Gastroesophageal sphincter (tissue), 4 donors: ENCODE results near the gene CELSR1. TPM values are rescaled to one million over a fixed set of nuclear protein-coding genes. Genes with fewer than 3 reads are reported as not detected.

Experiments
- ATAC-seq: fragments of 150-250 bp; one replicate; pipeline ENCODE4 v1.9.1; 2016; ENCODE audit warnings: mild to moderate bottlenecking, moderate library complexity
- H3K27ac ChIP-seq, 4 donors: fragments of 200-600 bp; sonication (generic) in 3 of 4; 1 replicate in 3 of 4; 2 replicates in 1 of 4; pipeline ENCODE4 v1.5.1; 2016 to 2019
- H3K27me3 ChIP-seq: fragments of 200-600 bp; sonication (generic); one replicate; pipeline ENCODE4 v1.5.1; 2019
- H3K36me3 ChIP-seq, 2 donors: fragments of 200-600 bp; sonication (generic); one replicate each; pipeline ENCODE4 v1.5.1; 2019; ENCODE audit warnings: control low read depth in 1 of 2
- H3K4me1 ChIP-seq, 3 donors: fragments of 200-600 bp; sonication (generic); 1 replicate in 2 of 3; 2 replicates in 1 of 3; pipeline ENCODE4 v1.5.1; 2016 to 2019; ENCODE audit warnings: control low read depth in 2 of 3
- H3K4me3 ChIP-seq, 2 donors: fragments of 200-600 bp; sonication (generic); one replicate each; pipeline ENCODE4 v1.5.1; 2019; ENCODE audit warnings: mild to moderate bottlenecking in 1 of 2, moderate library complexity in 1 of 2
- H3K9me3 ChIP-seq, 3 donors: fragments of 200-600 bp; sonication (generic); one replicate each; pipeline ENCODE4 v1.5.1; 2017 to 2019; ENCODE audit warnings: control low read depth in 2 of 3
- CTCF ChIP-seq, 4 experiments: fragments of 200-600 bp in 2 of 4; fragments of 450-650 bp in 2 of 4; sonication (generic) in 1 of 4; IDR thresholded peaks; one replicate each; pipeline ENCODE4 v1.5.1; 2017 to 2019; ENCODE audit warnings: antibody characterized with exemption in 4 of 4, mild to moderate bottlenecking in 2 of 4, moderate library complexity in 2 of 4
- EP300 ChIP-seq: sonication (generic); formaldehyde crosslinking; IDR thresholded peaks from one replicate; pipeline ENCODE4 v1.6.1; 2017; ENCODE audit warnings: antibody characterized with exemption, mild to moderate bottlenecking
- POLR2A ChIP-seq, 2 donors: fragments of 450-650 bp; IDR thresholded peaks; one replicate each; pipeline ENCODE4 v1.6.1; 2017; ENCODE audit warnings: antibody characterized with exemption in 2 of 2, mild to moderate bottlenecking in 2 of 2, moderate library complexity in 1 of 2
- POLR2AphosphoS5 ChIP-seq: sonication (generic); formaldehyde crosslinking; IDR thresholded peaks from one replicate; pipeline ENCODE4 v1.6.1; 2017; ENCODE audit warnings: antibody characterized with exemption
- WGBS, 2 donors: methylation state at CpG; one replicate each; pipeline ENCODE4 v1.1.5; 2018; ENCODE audit warnings: low coverage in 1 of 2; 5-methylcytosine and 5-hydroxymethylcytosine counted together
- total RNA-seq, 4 donors: library from RNA; depleted of rRNA; stranded (reverse); fragments of >200 nt; gene quantifications; one replicate each; pipeline ENCODE4 v1.1.0, GENCODE V29; 2016

CELSR1 gene
- total RNA-seq, 4 donors from 2014 or later: 1.7 to 4.8 (median 4.3) TPM

- Histone ChIP-seq H3K27me3 (peaks cover 47% of the 10 kb centered on the region), H3K36me3 (no peaks in the 10 kb centered on the region), H3K4me3 (no peak overlapping the region), H3K9me3 (no peaks in the 10 kb centered on the region), H3K27ac (no peak overlapping the region), H3K4me1 (no peaks in the 10 kb centered on the region)
- TF ChIP-seq CTCF (IDR thresholded peaks at IDR 0.05): no peak
- TF ChIP-seq EP300: no peak
- no peak for TF ChIP-seq POLR2A (IDR thresholded peaks at IDR 0.05)
- TF ChIP-seq POLR2AphosphoS5: no peak
- ATAC-seq: no peak
- 86% methylated on average over 15 of the region's 31 CpGs; no CpG with 5 or more reads in 1 of the 2 donors for WGBS, 2 donors
Observed at GRCh38 chr22:46368871-46369715, 168.3 kb downstream of the CELSR1 start.

GRCh38 chr22:46368422-46368821 lies 169.0 kb downstream of the CELSR1 start:
- Histone ChIP-seq H3K4me3 (no peak overlapping the region), H3K36me3 (no peaks in the 10 kb centered on the region), H3K9me3 (no peaks in the 10 kb centered on the region), H3K27ac (no peak overlapping the region), H3K4me1 (no peaks in the 10 kb centered on the region), H3K27me3 (peaks cover 42% of the 10 kb centered on the region)
- WGBS, 2 donors: 52 to 72% methylated on average over 2 to 7 of the region's 12 CpGs
- TF ChIP-seq CTCF (IDR thresholded peaks at IDR 0.05): no peak
- TF ChIP-seq POLR2A (IDR thresholded peaks at IDR 0.05): no peak
- no peak for TF ChIP-seq POLR2AphosphoS5
- no peak for TF ChIP-seq EP300
- no peak for ATAC-seq

GRCh38 chr22:46367707-46368191 lies 169.7 kb downstream of the CELSR1 start:
- no peaks in the 10 kb centered on the region for H3K9me3 ChIP-seq
- TF ChIP-seq POLR2A (IDR thresholded peaks at IDR 0.05) (no peak), POLR2AphosphoS5 (no peak), EP300 (no peak), CTCF (IDR thresholded peaks at IDR 0.05) (peak in 3 of 4 experiments; percentile 71 to 92 (median 86))
- no peaks in the 10 kb centered on the region for H3K4me1 ChIP-seq
- no peak overlapping the region for H3K27ac ChIP-seq
- H3K36me3 ChIP-seq: no peaks in the 10 kb centered on the region
- H3K4me3 ChIP-seq: no peak overlapping the region
- peaks cover 35% of the 10 kb centered on the region for H3K27me3 ChIP-seq
- peak; percentile 58 for ATAC-seq
- 40 to 74% methylated on average over 5 to 17 of the region's 19 CpGs for WGBS, 2 donors

- no peaks in the 10 kb centered on the region for H3K4me1 ChIP-seq
- TF ChIP-seq POLR2AphosphoS5: no peak
- TF ChIP-seq EP300: no peak
- TF ChIP-seq CTCF (IDR thresholded peaks at IDR 0.05): no peak
- TF ChIP-seq POLR2A (IDR thresholded peaks at IDR 0.05): no peak
- peaks cover 33% of the 10 kb centered on the region for H3K27me3 ChIP-seq
- WGBS, 2 donors: 64% methylated on average over 11 of the region's 45 CpGs; no CpG with 5 or more reads in 1 of the 2 donors
- no peak overlapping the region for H3K27ac ChIP-seq
- H3K36me3 ChIP-seq: no peaks in the 10 kb centered on the region
- ATAC-seq: no peak
- no peak overlapping the region for H3K4me3 ChIP-seq
- no peaks in the 10 kb centered on the region for H3K9me3 ChIP-seq
Observed at GRCh38 chr22:46366801-46367706, 170.4 kb downstream of the CELSR1 start.
